Endodermal cell (in vitro differentiated cells): ENCODE measurements around the gene RRAS. TPM values are rescaled to one million over a fixed set of nuclear protein-coding genes. Genes with fewer than 3 reads are reported as not detected.

ENCODE experiments used
- DNase-seq: peaks from one replicate; pipeline ENCODE4 v3.0.0-alpha.2; 2017
- H3K27ac ChIP-seq: 2 replicates; pipeline ENCODE4 v1.5.1; 2013; ENCODE audit warnings: mild to moderate bottlenecking, low read depth, low read length, moderate library complexity
- H3K27me3 ChIP-seq: 2 replicates; pipeline ENCODE4 v1.6.1; 2013; ENCODE audit warnings: mild to moderate bottlenecking, low read length, moderate library complexity; ENCODE audit not compliant: insufficient read depth, control insufficient read depth, poor library complexity, severe bottlenecking
- H3K36me3 ChIP-seq: 2 replicates; pipeline ENCODE4 v1.7.0; 2013; ENCODE audit warnings: mild to moderate bottlenecking, low read length, moderate library complexity; ENCODE audit not compliant: control insufficient read depth, insufficient read depth
- H3K4me1 ChIP-seq: one replicate; pipeline ENCODE4 v1.7.0; 2013; ENCODE audit warnings: low read length; ENCODE audit not compliant: control insufficient read depth, insufficient read depth
- H3K4me3 ChIP-seq: 2 replicates; pipeline ENCODE4 v1.5.1; 2013; ENCODE audit warnings: mild to moderate bottlenecking, low read length, moderate library complexity
- H3K9ac ChIP-seq: 2 replicates; pipeline ENCODE4 v1.6.1; 2013; ENCODE audit warnings: mild to moderate bottlenecking, low read length, moderate library complexity; ENCODE audit not compliant: poor library complexity, severe bottlenecking; ENCODE audit errors: extremely low read depth
- H3K9me3 ChIP-seq: 2 replicates; pipeline ENCODE4 v1.6.1; 2013; ENCODE audit warnings: mild to moderate bottlenecking, low read length, moderate library complexity; ENCODE audit not compliant: control insufficient read depth
- H3K27ac Mint-ChIP-seq: 2 replicates; pipeline ENCODE4 v1.8.0; 2020; ENCODE audit warnings: mixed read lengths
- H3K27me3 Mint-ChIP-seq: 2 replicates; pipeline ENCODE4 v1.8.0; 2021; ENCODE audit warnings: mild to moderate bottlenecking, mixed read lengths; ENCODE audit not compliant: insufficient read depth
- H3K36me3 Mint-ChIP-seq: 2 replicates; pipeline ENCODE4 v1.8.0; 2020; ENCODE audit warnings: low read depth, mixed read lengths
- H3K4me1 Mint-ChIP-seq: 2 replicates; pipeline ENCODE4 v1.8.0; 2020; ENCODE audit warnings: mixed read lengths
- H3K4me3 Mint-ChIP-seq: 2 replicates; pipeline ENCODE4 v1.8.0; 2020; ENCODE audit warnings: mild to moderate bottlenecking, moderate library complexity, mixed read lengths
- H3K9me3 Mint-ChIP-seq: 2 replicates; pipeline ENCODE4 v1.8.0; 2020; ENCODE audit warnings: mild to moderate bottlenecking, mixed read lengths
- WGBS, 2 experiments: methylation state at CpG; one replicate each; pipeline versions ENCODE4 v1.1.5 to v1.1.7; 2013; ENCODE audit warnings: missing lambda C conversion rate in 2 of 2, mixed read lengths in 1 of 2; ENCODE audit not compliant: insufficient coverage in 1 of 2, insufficient read length in 1 of 2; 5-methylcytosine and 5-hydroxymethylcytosine counted together
- total RNA-seq, 2 donors: library from RNA; stranded (reverse); fragmentation: NEBNext Ultra II Directional in 1 of 2; extraction: Animal tissue kit (Norgen Biotek cat#: 25700) in 1 of 2; gene quantifications; 2 replicates in 1 of 2; 3 replicates in 1 of 2; pipeline ENCODE4 v1.2.1, GENCODE V29; 2021
- TF ChIP-seq, protein P1 (sequence below): fragments of 200-600 bp; sonication (generic); conservative IDR thresholded peaks from 2 replicates; pipeline ENCODE4 v1.5.0; 2021; ENCODE audit warnings: antibody characterized with exemption, mild to moderate bottlenecking

The RRAS gene
- total RNA-seq, 2 donors from 2014 or later, result 5.8 to 7.3 TPM

- H3K27me3 Mint-ChIP-seq, result no peaks in the 10 kb centered on the region
- no peak overlapping the region for H3K4me3 Mint-ChIP-seq
- 95 to 96% methylated on average over 8 to 15 of the region's 15 CpGs for WGBS, 2 experiments
- peaks cover 53% of the 10 kb centered on the region for H3K36me3 Mint-ChIP-seq
- Histone ChIP-seq H3K9me3 (no peaks in the 10 kb centered on the region), H3K27ac (no peak overlapping the region), H3K36me3 (peaks cover 45% of the 10 kb centered on the region), H3K4me3 (no peak overlapping the region), H3K27me3 (no peaks in the 10 kb centered on the region), H3K9ac (no peak overlapping the region), H3K4me1 (no peaks in the 10 kb centered on the region)
- TF ChIP-seq, protein P1, sequence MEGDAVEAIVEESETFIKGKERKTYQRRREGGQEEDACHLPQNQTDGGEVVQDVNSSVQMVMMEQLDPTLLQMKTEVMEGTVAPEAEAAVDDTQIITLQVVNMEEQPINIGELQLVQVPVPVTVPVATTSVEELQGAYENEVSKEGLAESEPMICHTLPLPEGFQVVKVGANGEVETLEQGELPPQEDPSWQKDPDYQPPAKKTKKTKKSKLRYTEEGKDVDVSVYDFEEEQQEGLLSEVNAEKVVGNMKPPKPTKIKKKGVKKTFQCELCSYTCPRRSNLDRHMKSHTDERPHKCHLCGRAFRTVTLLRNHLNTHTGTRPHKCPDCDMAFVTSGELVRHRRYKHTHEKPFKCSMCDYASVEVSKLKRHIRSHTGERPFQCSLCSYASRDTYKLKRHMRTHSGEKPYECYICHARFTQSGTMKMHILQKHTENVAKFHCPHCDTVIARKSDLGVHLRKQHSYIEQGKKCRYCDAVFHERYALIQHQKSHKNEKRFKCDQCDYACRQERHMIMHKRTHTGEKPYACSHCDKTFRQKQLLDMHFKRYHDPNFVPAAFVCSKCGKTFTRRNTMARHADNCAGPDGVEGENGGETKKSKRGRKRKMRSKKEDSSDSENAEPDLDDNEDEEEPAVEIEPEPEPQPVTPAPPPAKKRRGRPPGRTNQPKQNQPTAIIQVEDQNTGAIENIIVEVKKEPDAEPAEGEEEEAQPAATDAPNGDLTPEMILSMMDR, result no peak
- H3K4me1 Mint-ChIP-seq, result peaks cover 12% of the 10 kb centered on the region
- no peak for DNase-seq
- H3K9me3 Mint-ChIP-seq, result no peaks in the 10 kb centered on the region
- H3K27ac Mint-ChIP-seq, result no peak overlapping the region
Observed at GRCh38 chr19:49596407-49596806, 43.5 kb downstream of the RRAS start.

DNA sequence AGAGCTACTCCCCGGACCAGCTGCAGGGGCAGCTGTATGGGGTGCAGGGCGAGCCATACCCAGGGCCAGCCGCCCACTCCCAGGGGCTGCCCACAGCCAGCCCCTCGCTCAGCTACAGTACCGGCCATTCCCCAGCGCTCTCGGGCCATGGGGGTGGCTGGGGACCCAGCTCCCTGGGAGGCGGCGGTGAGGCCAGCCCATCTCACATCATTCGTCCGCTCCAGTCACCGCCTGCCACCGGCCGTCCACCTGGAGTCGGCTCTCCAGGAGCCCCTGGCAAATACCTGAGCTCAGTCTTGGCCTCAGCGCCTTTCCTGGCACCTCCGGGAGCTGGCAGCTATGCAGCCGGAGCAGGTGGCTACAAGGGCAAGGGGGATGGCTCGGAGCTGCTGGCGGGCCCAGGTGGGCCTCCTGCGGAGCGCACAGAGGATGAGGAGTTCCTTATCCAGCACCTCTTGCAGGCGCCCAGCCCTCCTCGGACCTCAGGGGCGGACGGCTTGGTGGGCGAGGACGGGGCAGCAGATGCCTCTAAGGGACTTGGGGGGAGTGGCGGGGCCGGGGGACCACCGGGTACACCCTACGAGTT is 44.0 kb downstream of the RRAS start:
- peaks cover 12% of the 10 kb centered on the region for H3K4me1 Mint-ChIP-seq
- H3K9me3 ChIP-seq, result no peaks in the 10 kb centered on the region
- H3K4me3 Mint-ChIP-seq, result no peak overlapping the region
- TF ChIP-seq, protein P1, result no peak
- no peaks in the 10 kb centered on the region for H3K27me3 Mint-ChIP-seq
- H3K27ac Mint-ChIP-seq, result no peak overlapping the region
- H3K27ac ChIP-seq, result no peak overlapping the region
- no peak overlapping the region for H3K9ac ChIP-seq
- no peak for DNase-seq
- no peaks in the 10 kb centered on the region for H3K27me3 ChIP-seq
- H3K9me3 Mint-ChIP-seq, result no peaks in the 10 kb centered on the region
- WGBS, 2 experiments, result 94 to 95% methylated on average over 17 to 32 of the region's 32 CpGs
- peaks cover 50% of the 10 kb centered on the region for H3K36me3 Mint-ChIP-seq
- no peaks in the 10 kb centered on the region for H3K4me1 ChIP-seq
- no peak overlapping the region for H3K4me3 ChIP-seq
- peaks cover 42% of the 10 kb centered on the region for H3K36me3 ChIP-seq

- peaks cover 12% of the 10 kb centered on the region for H3K4me1 Mint-ChIP-seq
- Histone ChIP-seq H3K27ac (no peak overlapping the region), H3K36me3 (peaks cover 37% of the 10 kb centered on the region), H3K4me3 (no peak overlapping the region), H3K27me3 (no peaks in the 10 kb centered on the region), H3K9ac (no peak overlapping the region), H3K9me3 (no peaks in the 10 kb centered on the region), H3K4me1 (no peaks in the 10 kb centered on the region)
- WGBS, 2 experiments, result 89 to 94% methylated on average over 7 to 35 of the region's 35 CpGs
- H3K27ac Mint-ChIP-seq, result no peak overlapping the region
- TF ChIP-seq, protein P1, result no peak
- no peaks in the 10 kb centered on the region for H3K27me3 Mint-ChIP-seq
- H3K36me3 Mint-ChIP-seq, result peaks cover 44% of the 10 kb centered on the region
- no peak overlapping the region for H3K4me3 Mint-ChIP-seq
- DNase-seq, result no peak
- no peaks in the 10 kb centered on the region for H3K9me3 Mint-ChIP-seq
Observed at GRCh38 chr19:49594993-49595818, 44.7 kb downstream of the RRAS start.
